Activated naive CD8-positive, alpha-beta T cell treated with anti-CD3 and anti-CD28 coated beads, Interleukin-2, amount 50 U/mL, for 16 hours (primary cell): ENCODE measurements around the gene IKBIP.
A peak's percentile ranks its signal among the peaks of the same experiment; 100 is the strongest.
"Not testable (repeated sequence)": the region's sequence is repeated elsewhere in the genome, so short reads cannot be mapped to it uniquely, and the experiment has no call there.

Experiments used
- DNase-seq: peaks from one replicate; pipeline ENCODE4 v3.0.0-alpha.2; 2020; ENCODE audit warnings: low read depth, low spot score

The IKBIP gene, protein sequence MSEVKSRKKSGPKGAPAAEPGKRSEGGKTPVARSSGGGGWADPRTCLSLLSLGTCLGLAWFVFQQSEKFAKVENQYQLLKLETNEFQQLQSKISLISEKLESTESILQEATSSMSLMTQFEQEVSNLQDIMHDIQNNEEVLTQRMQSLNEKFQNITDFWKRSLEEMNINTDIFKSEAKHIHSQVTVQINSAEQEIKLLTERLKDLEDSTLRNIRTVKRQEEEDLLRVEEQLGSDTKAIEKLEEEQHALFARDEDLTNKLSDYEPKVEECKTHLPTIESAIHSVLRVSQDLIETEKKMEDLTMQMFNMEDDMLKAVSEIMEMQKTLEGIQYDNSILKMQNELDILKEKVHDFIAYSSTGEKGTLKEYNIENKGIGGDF

DNA sequence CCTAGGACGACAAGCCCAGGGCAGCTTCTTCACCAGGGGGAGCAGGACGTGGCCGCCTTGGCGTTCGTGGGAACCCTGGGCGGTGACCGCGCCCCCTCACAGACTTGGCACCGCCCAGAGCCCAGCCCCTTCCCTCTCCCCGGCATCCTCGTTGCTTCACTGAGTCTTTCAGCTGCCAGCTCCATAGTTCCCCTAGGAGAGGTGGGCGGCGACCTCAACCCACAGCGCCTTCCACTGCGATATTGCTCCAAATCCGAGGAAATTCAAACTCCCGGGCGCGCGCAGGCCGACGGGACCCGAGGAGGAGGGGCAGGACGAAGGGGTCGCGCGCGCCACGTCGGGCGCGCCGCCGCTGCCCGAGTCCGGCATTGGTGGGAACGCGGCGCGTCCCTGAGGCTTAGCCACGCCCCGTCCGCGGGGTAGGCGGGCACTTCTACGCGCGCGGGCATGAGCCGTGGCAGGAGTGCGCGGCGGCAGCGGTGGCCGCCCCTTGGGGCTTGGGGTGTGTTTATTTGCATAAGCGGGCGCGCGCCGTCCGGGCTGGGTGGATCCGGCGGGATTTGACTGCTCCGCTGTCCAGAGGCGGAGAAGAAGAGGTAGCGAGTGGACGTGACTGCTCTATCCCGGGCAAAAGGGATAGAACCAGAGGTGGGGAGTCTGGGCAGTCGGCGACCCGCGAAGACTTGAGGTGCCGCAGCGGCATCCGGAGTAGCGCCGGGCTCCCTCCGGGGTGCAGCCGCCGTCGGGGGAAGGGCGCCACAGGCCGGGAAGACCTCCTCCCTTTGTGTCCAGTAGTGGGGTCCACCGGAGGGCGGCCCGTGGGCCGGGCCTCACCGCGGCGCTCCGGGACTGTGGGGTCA is at the start of gene IKBIP, which contains the start of gene APAF1:
Gene IKBIP (minus strand): TSS at position 77 of the 860 bp plus-strand sequence. CDS start 87 bp downstream, outside the sequence.
Gene APAF1 (plus strand): TSS at position 579 of the 860 bp plus-strand sequence. CDS start 3,070 bp downstream, outside the sequence.
- DNase-seq = peak; percentile 90

DNA sequence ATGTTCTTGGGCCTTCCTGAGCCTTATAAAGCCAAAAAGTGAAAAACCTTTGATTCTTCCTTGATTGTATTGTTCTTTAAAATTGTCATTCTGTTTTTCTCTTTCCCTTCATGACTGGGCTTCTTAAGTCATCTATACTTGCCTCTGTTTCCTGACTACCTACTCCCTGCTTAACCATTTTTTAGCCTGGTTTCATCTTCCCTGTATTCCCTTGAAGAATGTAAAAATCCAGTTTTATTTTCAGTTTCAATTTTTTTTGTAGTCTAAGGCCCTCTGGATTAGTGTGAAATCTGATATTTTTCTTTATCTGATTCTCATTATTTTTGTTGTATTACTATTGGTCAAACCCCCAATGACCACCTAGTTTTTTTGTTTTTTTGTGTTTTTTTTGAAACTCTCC is 46.8 kb upstream of the IKBIP start:
- DNase-seq = no peak

DNA sequence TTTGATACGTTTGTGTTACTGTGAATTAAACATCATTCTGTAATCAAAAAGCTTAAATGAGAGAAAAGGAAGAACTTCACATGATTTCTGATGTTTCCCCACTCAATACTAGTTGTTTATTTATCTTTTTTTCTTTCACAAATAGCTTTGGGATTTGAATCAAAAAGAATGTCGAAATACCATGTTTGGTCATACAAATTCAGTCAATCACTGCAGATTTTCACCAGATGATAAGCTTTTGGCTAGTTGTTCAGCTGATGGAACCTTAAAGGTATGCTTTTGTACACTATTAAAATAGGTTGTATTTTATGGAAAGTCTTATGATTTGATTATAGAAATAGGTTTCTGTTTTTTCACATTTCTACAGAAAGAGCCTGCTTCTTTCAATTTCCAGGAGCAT is 42.0 kb upstream of the IKBIP start:
- no peak for DNase-seq

DNA sequence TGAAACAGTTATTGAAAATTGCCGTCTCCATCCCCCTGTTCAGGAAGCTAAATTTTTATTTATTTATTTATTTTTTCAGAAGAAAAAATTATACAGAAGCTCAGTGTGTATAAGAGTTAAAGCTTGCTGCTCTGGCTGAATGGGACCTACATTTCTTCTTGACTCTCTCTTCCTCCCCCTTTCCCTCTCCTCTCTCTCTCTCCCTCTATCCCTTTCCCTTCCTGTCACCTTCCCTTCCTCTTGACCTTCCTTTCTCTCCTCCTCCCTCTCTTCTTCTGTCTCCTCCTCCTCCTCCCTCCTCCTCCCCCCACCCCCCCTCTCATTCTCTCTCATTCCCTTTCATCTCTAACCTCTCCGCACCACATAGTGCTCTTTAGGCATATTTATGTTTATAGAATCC is 39.6 kb upstream of the IKBIP start:
- DNase-seq = no peak

DNA sequence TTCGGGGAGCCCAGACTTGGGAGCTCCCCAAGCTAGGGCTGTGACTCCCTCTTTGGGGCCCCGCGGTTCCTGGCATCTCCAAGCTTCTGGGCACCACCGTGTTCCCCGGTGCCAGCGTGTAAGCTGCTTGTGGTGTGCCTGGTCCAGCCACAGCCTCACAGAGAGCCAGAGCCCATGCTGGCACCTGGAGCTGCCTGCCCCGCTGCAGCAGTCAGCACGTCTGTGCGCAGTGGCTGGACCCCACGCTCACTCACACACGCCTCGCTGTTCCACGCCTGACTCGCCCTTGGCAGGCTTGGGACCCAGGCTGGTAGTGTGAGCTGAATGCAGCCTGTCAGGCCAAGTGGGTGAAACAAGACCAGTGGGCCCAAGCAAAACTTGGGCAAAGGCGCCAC is 35.0 kb upstream of the IKBIP start:
- no peak for DNase-seq

DNA sequence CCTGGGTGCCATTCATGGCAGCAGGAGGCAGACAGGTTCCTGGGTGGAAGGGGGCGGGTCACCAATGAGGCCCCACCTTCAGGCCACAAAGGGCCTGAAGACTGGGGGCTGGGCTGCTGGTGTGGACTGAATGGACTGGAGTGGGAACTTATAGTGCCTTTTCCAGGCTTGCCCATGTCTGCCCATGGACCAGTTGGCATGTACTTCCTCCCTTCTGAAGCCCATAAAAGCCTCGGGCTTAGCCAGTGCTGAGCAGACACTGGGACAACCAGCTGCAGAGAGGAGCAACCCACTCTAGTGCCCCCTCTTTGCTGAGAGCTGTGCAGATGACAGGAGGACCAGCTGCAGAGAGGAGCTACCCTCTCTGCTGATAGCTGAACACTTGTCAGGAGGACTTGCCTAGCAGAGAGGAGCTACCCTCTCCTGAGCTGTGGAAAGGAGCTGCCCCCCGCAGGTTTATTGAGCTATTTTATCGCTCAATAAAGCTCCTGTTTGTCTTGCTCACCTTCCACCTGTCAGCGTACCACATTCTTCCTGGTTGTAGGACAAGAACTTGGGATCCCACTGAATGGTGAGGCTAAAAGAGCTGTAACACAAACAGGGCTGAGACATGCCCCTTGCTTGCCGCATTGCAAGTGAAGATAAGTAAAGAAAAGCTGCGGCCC is 34.5 kb upstream of the IKBIP start:
- no peak for DNase-seq

DNA sequence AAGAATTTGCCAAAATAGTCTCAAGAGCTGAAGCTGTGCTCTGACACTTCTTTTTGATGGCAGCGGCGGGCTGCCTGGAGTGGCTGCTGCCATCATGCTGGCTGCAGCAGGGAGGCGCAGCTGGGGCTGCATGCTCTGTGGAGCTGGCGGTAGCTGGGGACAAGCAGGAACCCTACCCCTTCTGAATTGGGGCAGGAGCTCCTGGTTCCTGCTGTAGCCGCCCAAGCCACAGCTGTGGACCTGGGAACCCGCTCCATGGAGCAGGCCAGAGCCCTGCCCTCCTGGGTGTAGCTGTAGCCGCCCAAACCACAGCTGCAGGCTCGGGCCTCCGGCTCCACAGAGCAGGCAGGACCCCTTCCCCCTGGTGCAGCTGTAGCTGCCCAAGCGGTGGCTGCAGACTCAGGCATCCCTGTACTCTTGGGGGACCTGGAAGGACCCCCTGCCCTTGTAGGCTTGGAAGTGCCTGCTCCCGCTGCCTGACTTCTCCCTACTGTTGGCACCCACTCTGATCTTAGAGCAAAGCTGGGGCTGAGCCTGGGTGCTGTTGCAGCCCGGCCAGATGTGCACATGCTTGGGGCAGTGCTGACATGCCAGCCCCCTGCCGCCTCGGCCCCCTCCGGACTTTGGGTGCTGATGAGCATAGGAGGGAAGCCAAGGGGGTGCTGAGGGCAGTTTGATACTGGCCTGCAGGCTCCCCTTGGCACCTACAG is 33.8 kb upstream of the IKBIP start:
- DNase-seq = no peak

DNA sequence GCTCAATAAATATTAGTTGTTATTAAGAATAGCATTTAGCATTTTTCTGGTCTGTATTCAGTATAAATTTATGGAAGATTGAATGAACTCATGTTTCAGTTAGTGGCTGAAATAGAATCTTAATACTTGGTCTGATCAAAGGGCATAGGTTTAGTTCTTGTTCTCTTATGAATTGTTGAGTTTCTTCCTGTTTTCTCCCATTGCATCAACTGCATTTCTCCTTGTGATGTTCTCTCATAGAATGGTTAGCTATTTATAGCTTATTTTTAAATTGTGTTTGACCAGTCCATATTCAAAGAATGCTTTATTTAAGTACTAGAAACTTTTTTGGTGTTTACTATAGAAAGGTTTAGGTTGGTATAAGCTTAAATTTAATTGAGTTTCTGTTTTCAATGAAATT is 30.3 kb upstream of the IKBIP start:
- no peak for DNase-seq

DNA sequence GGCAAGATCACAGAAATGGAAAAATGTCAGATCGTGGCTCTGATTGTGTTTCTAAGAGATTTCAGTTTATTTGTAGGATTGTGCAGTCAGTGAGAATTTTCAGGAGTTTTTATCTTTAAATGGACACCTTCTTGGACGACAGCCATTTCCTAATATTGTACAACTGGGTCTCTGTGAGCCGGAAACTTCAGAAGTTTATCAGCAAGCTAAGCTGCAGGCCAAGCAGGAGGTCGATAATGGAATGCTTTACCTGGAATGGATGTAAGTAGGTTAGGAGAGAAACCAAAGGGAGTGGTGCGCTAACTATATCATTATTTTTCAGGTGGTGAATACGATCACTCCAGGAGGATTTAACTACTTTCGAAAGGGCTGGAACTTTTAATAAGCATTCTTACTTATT is 26.9 kb upstream of the IKBIP start:
- no peak for DNase-seq

DNA sequence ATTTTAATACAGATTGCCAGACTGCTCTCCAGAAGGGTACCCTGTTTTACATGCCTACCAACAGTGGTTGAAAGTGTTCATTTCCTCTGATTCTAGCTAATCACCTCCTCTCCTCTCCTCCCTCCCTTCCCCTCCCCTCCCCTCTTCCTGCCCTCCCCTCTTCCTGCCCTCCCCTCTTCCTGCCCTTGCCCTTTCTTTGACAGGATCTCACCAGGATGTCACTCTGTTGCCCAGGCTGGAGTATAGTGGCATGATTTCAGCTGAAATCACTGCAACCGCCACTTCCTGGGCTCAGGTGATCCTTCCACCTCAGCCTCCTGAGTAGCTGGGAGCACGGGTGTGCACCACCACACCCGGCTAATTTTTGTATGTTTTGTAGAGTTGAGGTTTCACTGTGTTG is 25.2 kb upstream of the IKBIP start:
- no peak for DNase-seq

DNA sequence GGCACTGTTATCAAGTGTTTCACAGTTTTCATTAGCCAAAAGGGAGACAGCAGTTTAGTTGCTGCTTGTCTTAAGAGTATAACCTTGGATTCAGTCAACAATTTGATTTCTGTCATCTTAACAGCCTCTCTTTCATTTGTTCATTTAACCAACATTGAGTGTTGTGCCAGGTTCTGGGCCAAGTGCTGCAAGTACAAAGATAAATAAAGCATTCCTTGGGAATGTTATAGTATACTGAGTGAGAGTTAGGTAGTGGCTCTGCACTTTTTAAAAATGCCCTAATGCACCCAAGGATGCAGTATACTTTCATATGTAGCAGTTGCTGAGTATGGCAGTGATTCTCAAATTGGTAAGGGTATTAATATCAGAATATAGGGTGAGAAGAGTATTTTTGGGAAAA is 15.9 kb upstream of the IKBIP start:
- no peak for DNase-seq

DNA sequence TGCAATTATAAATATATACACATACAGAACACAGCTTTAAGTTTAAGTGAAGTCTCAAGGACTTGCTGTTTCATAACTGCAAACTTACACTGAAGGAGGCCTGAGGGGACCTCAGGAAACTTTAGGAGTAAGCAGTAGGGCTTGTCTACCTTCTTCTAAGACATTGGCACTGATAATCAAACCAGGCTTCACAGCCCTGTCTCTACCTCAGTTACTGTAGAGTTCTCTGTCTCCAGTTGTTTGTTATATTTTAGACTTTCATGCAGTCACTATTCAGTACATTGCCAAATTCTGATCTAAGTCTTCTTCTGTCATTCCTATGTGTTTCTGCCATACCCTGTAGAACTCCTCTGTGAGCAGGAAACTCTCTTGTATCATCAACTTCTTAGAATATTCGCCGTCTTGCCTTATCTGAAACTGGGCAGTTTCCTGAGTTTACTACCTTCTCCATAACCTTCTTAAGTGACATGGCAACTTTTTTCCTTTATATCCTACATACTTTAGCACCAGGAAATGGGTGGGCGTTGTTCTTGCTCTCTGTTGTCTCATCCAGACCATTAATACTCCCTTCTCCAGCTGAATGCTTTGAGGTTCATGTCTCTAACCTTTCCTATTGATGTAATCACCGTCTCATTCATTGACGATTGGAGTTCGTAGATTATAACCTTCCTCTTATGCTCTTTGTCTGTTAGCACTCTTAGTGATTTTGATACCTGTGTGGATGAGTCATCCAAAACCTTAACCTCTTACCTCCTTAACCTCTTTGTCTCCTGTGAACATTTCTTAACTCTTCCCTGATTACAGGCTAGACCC is 11.9 kb upstream of the IKBIP start:
- no peak for DNase-seq

DNA sequence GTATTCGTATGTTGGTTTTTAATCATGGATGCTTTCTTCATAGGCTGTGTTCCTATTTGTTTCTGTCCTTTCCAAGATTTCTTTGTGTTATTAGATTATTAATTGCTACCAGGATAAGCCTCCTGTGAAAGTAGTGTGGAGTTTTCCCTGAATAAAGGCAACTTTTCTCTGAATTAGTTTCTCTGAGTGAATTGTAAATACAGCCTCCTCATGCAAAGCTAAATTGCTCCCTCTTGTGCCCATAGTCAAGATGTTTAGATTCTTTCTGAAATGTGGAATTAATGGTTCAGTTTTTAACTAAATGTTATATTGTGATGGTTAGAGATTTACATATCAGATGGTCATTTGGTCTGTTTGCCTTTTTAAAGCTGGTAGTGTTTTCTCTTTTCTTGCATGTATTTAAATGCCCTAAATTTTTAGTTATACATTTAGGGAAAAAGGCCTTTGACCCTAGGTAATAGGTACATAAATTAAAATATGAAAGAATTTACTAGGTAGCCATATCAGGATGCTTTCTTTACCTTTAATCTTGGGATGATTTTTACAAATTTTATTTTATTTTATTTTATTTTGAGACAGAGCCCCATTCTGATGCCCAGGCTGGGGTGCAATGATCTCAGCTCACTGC is 9.4 kb upstream of the IKBIP start:
- no peak for DNase-seq

DNA sequence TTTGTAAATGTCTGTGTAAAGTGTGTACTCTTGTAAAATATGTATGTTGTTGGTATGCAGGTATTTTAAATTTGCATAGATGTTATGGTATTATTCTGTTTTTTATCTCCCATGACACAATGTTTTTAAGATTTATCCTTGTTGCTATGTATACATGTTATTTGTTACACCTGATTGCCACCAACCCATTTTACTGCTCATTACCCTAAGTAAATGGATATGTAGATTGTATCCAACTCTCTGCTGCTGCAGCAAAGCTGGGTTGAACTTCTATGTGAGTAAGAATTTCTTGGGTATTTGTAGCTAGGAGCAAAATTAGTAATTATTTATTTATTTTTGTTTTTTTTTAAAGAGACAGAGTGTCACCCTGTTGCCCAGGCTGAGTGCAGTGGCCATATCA is 6.7 kb upstream of the IKBIP start:
- no peak for DNase-seq

DNA sequence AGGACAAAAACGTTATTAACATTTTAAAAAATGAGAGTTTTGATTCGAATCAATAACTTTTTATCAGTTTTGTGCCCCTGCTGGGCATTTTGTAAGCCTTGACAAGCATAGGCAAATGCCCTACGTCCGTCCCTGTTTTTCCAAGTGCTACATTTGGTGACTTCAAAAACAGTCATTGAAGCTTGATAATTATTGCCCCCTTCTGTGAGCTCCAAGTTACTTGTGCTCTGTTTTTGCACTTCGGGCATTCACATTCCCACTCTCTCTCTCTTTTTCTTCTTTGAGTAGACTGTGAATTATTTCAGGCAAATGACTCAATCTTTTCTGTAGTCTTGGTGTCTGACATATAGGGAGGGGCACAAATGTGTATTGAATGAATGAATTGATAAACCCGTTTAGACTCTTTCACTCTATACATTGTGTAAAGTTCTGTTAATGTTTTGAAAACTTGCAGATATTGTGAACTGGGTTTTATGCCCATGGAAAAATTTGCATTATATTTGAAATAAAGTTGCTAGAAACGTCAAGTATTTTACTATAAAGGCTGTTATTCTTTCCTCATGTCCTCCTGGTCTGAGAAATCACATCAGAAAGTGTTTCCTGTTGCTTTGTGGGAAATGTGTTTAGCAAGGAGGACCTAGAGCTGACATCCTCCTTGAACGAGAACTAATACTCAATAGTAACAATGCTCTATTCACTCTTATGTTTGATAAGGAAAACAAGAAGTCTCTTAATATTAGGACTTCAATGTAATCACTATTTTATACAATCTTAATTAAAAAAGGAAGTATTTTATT is 1.9 kb upstream of the IKBIP start:
- DNase-seq = no peak

DNA sequence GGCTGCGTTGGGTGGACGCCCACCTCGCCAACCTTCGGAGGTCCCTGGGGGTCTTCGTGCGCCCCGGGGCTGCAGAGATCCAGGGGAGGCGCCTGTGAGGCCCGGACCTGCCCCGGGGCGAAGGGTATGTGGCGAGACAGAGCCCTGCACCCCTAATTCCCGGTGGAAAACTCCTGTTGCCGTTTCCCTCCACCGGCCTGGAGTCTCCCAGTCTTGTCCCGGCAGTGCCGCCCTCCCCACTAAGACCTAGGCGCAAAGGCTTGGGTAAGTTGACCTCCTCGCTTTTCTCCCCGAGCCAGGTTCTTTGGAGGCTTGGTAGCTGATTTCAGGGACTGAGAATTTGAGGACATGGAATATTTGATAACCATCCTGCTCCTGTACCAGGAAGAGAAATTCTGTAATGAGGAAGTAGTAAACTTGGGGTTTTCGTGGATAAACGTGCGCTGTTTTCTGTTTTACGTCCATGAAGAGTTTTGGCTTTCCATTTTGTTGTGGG is 1.0 kb upstream of the IKBIP start:
- DNase-seq = no peak

DNA sequence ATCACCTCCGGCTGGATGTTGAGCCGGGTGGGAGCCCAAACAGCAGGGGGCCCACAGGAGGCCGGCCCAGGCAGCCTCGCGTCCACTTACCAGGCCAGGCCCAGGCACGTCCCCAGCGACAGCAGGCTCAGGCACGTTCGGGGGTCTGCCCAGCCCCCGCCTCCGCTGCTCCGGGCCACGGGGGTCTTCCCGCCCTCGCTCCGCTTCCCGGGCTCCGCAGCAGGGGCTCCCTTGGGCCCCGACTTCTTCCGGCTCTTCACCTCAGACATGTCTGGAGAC is 216 bp downstream of the IKBIP start:
- no peak for DNase-seq

DNA sequence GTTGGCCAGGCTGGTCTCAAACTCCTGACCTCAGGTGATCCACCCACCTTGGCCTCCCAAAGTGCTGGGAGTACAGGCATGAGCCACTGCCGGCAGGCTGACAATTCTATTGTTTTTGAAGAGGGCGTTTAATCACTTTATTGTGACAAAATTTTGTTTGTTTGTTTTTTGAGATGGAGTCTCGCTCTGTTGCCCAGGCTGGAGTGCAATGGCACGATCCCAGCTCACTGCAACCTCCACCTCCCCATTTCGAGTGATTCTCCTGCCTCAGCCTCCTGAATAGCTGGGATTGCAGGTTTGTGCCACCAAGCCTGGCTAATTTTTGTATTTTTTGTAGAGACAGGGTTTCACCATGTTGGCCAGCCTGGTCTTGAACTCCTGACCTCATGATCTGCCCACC is 1.8 kb downstream of the IKBIP start:
- not testable (repeated sequence) for DNase-seq

DNA sequence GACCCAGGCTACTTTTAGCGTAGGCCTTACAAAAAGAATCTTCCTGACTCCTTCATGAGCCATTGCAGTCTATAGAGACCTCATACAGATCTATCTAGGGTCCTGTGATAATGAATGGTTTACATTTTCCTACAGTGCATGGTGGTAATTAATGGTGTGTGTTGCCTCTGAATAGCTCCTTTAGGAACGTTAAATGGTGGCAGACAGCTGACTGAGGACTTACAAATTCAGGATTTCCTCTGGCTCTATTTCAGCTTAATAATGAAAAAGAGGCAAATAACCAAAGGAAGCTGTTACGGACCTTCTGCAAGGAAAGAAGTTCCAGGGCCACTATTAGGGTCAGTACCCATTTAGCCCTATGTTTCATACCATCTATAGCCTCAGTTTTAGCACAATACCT is 5.1 kb downstream of the IKBIP start:
- no peak for DNase-seq

DNA sequence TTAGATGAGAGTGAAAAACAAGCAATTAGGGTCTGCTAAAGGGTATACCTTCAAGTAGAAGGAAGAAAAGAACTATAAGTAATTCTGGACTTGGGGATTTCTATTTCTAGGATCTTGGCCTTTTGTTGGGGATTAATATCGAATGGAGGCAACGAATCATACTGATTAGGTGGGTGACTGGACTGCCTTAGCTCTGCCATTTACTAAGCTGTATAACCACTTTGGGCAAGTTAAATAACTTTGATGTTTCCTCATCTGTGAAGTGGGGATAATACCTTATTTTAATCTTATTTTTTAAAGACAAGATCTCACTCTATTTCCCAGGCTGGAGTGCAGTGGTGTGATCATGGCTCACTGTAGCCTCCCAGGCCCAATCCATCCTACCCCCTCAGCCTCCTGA is 6.6 kb downstream of the IKBIP start:
- no peak for DNase-seq
